HepG2 (cell line): ENCODE measurements around the gene LSM12. TPM values are rescaled to one million over a fixed set of nuclear protein-coding genes. Genes with fewer than 3 reads are reported as not detected.
A peak's percentile ranks its signal among the peaks of the same experiment; 100 is the strongest.

Experiments used
- CBX1 ChIP-seq: IDR thresholded peaks from one replicate; pipeline ENCODE4 v1.6.1; 2016; ENCODE audit warnings: antibody characterized with exemption, low read depth
- FOXM1 ChIP-seq: sonication (generic); formaldehyde crosslinking; IDR thresholded peaks from 2 replicates; pipeline ENCODE4 v1.5.0; 2020; ENCODE audit warnings: missing genetic modification reagents
- GPBP1L1 ChIP-seq: sonication (generic); formaldehyde crosslinking; IDR thresholded peaks from 2 replicates; pipeline ENCODE4 v1.5.0; 2020; ENCODE audit warnings: mild to moderate bottlenecking, missing genetic modification reagents
- GTF2F1 ChIP-seq: fragments of 150-350 bp; IDR thresholded peaks from 2 replicates; pipeline ENCODE4 v1.6.1; 2014; ENCODE audit warnings: low read length
- HDAC2 ChIP-seq: sonication (generic); formaldehyde crosslinking; IDR thresholded peaks from 2 replicates; pipeline ENCODE4 v1.4.0; 2020; ENCODE audit warnings: missing genetic modification reagents
- HNF4G ChIP-seq, 2 experiments: sonication (generic) in 1 of 2; formaldehyde crosslinking in 1 of 2; IDR thresholded peaks; 2 replicates each; pipeline versions ENCODE4 v1.4.0 to v1.6.1; 2011 to 2020; ENCODE audit warnings: borderline replicate concordance in 2 of 2, low read depth in 2 of 2, mild to moderate bottlenecking in 2 of 2, low read length in 1 of 2, missing genetic modification reagents in 1 of 2, moderate library complexity in 1 of 2
- HNRNPH1 ChIP-seq: fragments of 200-400 bp; formaldehyde crosslinking; optimal IDR thresholded peaks from 2 replicates; pipeline ENCODE3; 2017; ENCODE audit warnings: mild to moderate bottlenecking, low read depth, low read length
- JUN ChIP-seq: sonication (generic); formaldehyde crosslinking; IDR thresholded peaks from 2 replicates; pipeline ENCODE4 v1.4.0; 2020; ENCODE audit warnings: mild to moderate bottlenecking, missing genetic modification reagents
- KDM4B ChIP-seq: sonication (generic); formaldehyde crosslinking; IDR thresholded peaks from 2 replicates; pipeline ENCODE4 v1.4.0; 2020; ENCODE audit warnings: missing genetic modification reagents
- MLXIP ChIP-seq: sonication (generic); formaldehyde crosslinking; IDR thresholded peaks from 2 replicates; pipeline ENCODE4 v1.9.0; 2021; ENCODE audit warnings: missing genetic modification reagents, borderline replicate concordance
- NAIF1 ChIP-seq: sonication (generic); formaldehyde crosslinking; IDR thresholded peaks from 2 replicates; pipeline ENCODE4 v1.5.0; 2020; ENCODE audit warnings: mild to moderate bottlenecking, missing genetic modification reagents, borderline replicate concordance
- NR0B2 ChIP-seq: sonication (generic); formaldehyde crosslinking; IDR thresholded peaks from 2 replicates; pipeline ENCODE4 v1.4.0; 2020; ENCODE audit warnings: mild to moderate bottlenecking, missing genetic modification reagents
- NR2F2 ChIP-seq: IDR thresholded peaks from 2 replicates; pipeline ENCODE4 v1.6.1; 2012; ENCODE audit warnings: low read depth, inconsistent platforms, borderline replicate concordance
- RBM39 ChIP-seq: fragments of 200-400 bp; formaldehyde crosslinking; IDR thresholded peaks from one replicate; pipeline ENCODE4 v1.6.1; 2018; ENCODE audit warnings: antibody characterized with exemption, mild to moderate bottlenecking, low read depth, low read length; ENCODE audit not compliant: poor library complexity, severe bottlenecking
- TBP ChIP-seq: sonication (generic); formaldehyde crosslinking; IDR thresholded peaks from 2 replicates; pipeline ENCODE4 v1.5.0; 2020; ENCODE audit warnings: missing genetic modification reagents
- YEATS4 ChIP-seq: sonication (generic); formaldehyde crosslinking; IDR thresholded peaks from 2 replicates; pipeline ENCODE4 v1.4.0; 2020; ENCODE audit warnings: missing genetic modification reagents, borderline replicate concordance
- ZBTB25 ChIP-seq: IDR thresholded peaks from 2 replicates; pipeline ENCODE4 v1.6.1; 2018; ENCODE audit warnings: missing genetic modification reagents
- ZNF326 ChIP-seq: sonication (generic); formaldehyde crosslinking; IDR thresholded peaks from 2 replicates; pipeline ENCODE4 v1.4.0; 2020; ENCODE audit warnings: missing genetic modification reagents, borderline replicate concordance
- ZNF503 ChIP-seq: sonication (generic); formaldehyde crosslinking; IDR thresholded peaks from 2 replicates; pipeline ENCODE4 v1.4.0; 2020; ENCODE audit warnings: missing genetic modification reagents
- ZNF558 ChIP-seq: sonication (generic); formaldehyde crosslinking; IDR thresholded peaks from 2 replicates; pipeline ENCODE4 v1.9.0; 2022; ENCODE audit warnings: mild to moderate bottlenecking, missing genetic modification reagents, borderline replicate concordance
- ZNF773 ChIP-seq: sonication (generic); formaldehyde crosslinking; IDR thresholded peaks from 2 replicates; pipeline ENCODE4 v1.4.0; 2020; ENCODE audit warnings: missing genetic modification reagents, borderline replicate concordance
- polyA plus RNA-seq, 8 experiments: library from polyadenylated mRNA; depleted of rRNA in 3 of 8; stranded (reverse) in 7 of 8; unstranded in 1 of 8; fragments of >200 nt; fragmentation: Illumina TruSeq in 4 of 8; extraction: Trizol in 4 of 8; gene quantifications; 2 replicates each; pipeline versions ENCODE4 v1.2.1 to v1.2.3, GENCODE V29; 2011 to 2016; ENCODE audit warnings: low read depth in 4 of 8, missing spikeins in 1 of 8, mixed read lengths in 1 of 8; ENCODE audit not compliant: insufficient read depth in 1 of 8
- total RNA-seq, 5 experiments: library from RNA; depleted of rRNA; stranded (reverse); fragments of >200 nt; fragmentation: Illumina TruSeq; extraction: Trizol; gene quantifications; 2 replicates each; pipeline ENCODE4 v1.2.3, GENCODE V29; 2016; ENCODE audit warnings: low read depth in 1 of 5

LSM12 gene
- total and polyA plus RNA-seq, 2 of the 13 experiments (the other 11 are each of a cell fraction or from before 2014, with no cell fraction given) = 52.8 to 55.7 TPM

- TF ChIP-seq ZNF326 (CRISPR knock-in tag) = no peak
- TF ChIP-seq HNF4G (IDR thresholded peaks at IDR 0.05; ENCODE audit: borderline replicate concordance, low read depth, low read length) = no peak
- TF ChIP-seq HNF4G (CRISPR knock-in tag; IDR thresholded peaks at IDR 0.05; ENCODE audit: borderline replicate concordance, low read depth) = no peak
- no peak for TF ChIP-seq GPBP1L1 (CRISPR knock-in tag)
- no peak for TF ChIP-seq RBM39
- TF ChIP-seq GTF2F1 = no peak
- no peak for TF ChIP-seq CBX1
- TF ChIP-seq HDAC2 = peak; percentile 79; the same call in 1 of the 2 replicates
- TF ChIP-seq JUN (CRISPR knock-in tag) = no peak
- no peak for TF ChIP-seq NAIF1 (CRISPR knock-in tag)
- TF ChIP-seq NR2F2 = no peak
- no peak for TF ChIP-seq MLXIP (CRISPR knock-in tag)
- no peak for TF ChIP-seq NR0B2 (CRISPR knock-in tag)
- TF ChIP-seq HNRNPH1 = no peak
- TF ChIP-seq FOXM1 (CRISPR knock-in tag) = no peak
- TF ChIP-seq KDM4B (CRISPR knock-in tag) = peak; percentile 23; the same call in 1 of the 2 replicates
- peak; percentile 87 for TF ChIP-seq ZBTB25 (CRISPR knock-in tag)
- TF ChIP-seq ZNF773 = no peak
- 0 out of 2 replicates have a peak, but pooled peaks have one; percentile 32 for TF ChIP-seq YEATS4 (CRISPR knock-in tag)
- TF ChIP-seq ZNF503 (CRISPR knock-in tag) = no peak
- TF ChIP-seq ZNF558 = 0 out of 2 replicates have a peak, but pooled peaks have one; percentile 34
- TF ChIP-seq TBP = no peak
Observed at GRCh38 chr17:44002141-44002848, 64.2 kb downstream of the LSM12 start (continued).
